Measurements from ENCODE around the gene ANKRD44. TPM values are rescaled to one million over a fixed set of nuclear protein-coding genes. Genes with fewer than 3 reads are reported as not detected.

ANKRD44 gene
- total RNA-seq, 1 donor from 2014 or later = 4.3 TPM

DNA sequence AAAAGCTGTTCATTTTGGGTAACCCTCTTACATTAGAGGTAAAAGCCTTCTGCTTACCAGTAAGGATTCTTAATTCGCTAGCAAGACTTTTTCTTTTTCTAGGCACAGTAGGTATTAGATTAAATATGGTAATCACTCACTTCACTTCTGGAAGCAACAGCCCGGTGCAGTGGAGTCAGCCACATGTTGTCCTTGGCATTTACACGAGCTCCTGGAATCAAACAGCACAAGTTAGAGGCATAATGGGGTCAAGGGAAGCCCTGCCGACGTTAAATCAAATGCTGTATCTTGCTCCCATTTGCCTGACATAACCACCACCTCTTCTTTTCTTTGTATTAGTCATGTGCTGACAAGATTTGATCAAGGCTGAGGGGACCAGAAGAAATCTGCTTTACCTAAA is 174.1 kb downstream of the ANKRD44 start:
- H3K36me3 ChIP-seq (ENCODE audit: control insufficient read depth, insufficient read depth, low read length) = no peaks in the 10 kb centered on the region
- TF ChIP-seq, protein P1, sequence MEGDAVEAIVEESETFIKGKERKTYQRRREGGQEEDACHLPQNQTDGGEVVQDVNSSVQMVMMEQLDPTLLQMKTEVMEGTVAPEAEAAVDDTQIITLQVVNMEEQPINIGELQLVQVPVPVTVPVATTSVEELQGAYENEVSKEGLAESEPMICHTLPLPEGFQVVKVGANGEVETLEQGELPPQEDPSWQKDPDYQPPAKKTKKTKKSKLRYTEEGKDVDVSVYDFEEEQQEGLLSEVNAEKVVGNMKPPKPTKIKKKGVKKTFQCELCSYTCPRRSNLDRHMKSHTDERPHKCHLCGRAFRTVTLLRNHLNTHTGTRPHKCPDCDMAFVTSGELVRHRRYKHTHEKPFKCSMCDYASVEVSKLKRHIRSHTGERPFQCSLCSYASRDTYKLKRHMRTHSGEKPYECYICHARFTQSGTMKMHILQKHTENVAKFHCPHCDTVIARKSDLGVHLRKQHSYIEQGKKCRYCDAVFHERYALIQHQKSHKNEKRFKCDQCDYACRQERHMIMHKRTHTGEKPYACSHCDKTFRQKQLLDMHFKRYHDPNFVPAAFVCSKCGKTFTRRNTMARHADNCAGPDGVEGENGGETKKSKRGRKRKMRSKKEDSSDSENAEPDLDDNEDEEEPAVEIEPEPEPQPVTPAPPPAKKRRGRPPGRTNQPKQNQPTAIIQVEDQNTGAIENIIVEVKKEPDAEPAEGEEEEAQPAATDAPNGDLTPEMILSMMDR (IDR thresholded peaks at IDR 0.05; ENCODE audit: insufficient read depth, low read length, poor library complexity, severe bottlenecking) = no peak
- no peak for DNase-seq (ENCODE audit: low read depth)
- H3K27me3 ChIP-seq (ENCODE audit: control insufficient read depth, insufficient read depth, low read length) = no peaks in the 10 kb centered on the region
- H3K4me3 ChIP-seq (ENCODE audit: low read depth, low read length) = no peak overlapping the region

DNA sequence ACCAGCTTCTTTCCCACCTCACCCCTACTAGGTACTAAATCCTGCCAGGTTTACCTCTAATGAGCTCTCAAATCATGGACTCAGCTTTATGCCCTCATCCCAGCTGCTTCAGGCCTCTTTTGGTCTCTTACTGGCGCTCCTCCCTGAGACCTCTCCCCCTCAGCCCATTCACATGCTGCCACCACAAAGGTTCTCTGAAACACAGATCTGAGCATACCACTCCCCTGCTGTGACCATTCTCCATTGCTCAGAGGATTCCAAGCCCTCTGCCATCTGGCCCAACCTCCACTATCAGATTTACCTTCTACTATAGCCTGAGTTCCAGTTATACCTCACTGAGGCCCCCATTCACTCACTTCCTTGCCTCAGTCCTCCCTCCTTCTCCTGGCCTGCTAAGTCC is 174.8 kb downstream of the ANKRD44 start:
- Histone ChIP-seq H3K27me3 (ENCODE audit: control insufficient read depth, insufficient read depth, low read length) (no peaks in the 10 kb centered on the region), H3K36me3 (ENCODE audit: control insufficient read depth, insufficient read depth, low read length) (no peaks in the 10 kb centered on the region), H3K4me3 (ENCODE audit: low read depth, low read length) (no peak overlapping the region)
- TF ChIP-seq, protein P1 (IDR thresholded peaks at IDR 0.05; ENCODE audit: insufficient read depth, low read length, poor library complexity, severe bottlenecking) = no peak
- no peak for DNase-seq (ENCODE audit: low read depth)

DNA sequence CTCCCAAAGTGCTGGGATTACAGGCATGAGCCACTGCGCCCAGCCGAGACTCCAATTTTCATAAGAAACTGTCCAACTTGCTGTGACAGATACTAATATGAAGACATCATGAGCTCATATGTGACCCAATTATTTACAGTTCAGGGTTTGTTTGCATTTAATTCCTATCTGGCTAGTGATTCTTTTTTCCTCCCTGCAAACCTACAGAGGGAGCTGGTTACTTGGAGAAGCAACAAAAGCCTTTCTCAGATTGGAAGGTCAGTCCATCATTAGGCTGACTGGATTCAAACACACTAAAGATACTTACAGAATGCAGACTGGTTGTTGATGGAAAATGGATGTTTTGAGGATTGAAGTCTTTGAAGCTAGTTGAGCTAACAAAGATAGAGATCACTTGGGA is 176.4 kb downstream of the ANKRD44 start:
- DNase-seq (ENCODE audit: low read depth) = no peak
- Histone ChIP-seq H3K27me3 (ENCODE audit: control insufficient read depth, insufficient read depth, low read length) (no peaks in the 10 kb centered on the region), H3K36me3 (ENCODE audit: control insufficient read depth, insufficient read depth, low read length) (no peaks in the 10 kb centered on the region), H3K4me3 (ENCODE audit: low read depth, low read length) (no peak overlapping the region)
- TF ChIP-seq, protein P1 (IDR thresholded peaks at IDR 0.05; ENCODE audit: insufficient read depth, low read length, poor library complexity, severe bottlenecking) = no peak

DNA sequence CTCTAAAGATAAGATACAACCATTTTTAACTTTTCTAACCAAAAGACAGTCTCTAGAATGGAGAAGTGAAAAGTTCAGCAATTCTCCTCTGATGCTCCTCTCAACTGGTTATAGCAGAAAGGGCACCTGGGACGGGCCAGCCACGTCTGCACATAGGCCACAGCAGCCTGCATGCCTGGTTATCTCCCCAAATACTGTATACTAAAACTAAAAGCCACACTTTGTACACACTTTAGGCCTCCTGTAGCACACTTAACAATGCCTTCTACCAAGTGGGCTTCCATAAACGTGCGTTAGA is 179.1 kb downstream of the ANKRD44 start:
- no peak overlapping the region for H3K4me3 ChIP-seq (ENCODE audit: low read depth, low read length)
- TF ChIP-seq, protein P1 (IDR thresholded peaks at IDR 0.05; ENCODE audit: insufficient read depth, low read length, poor library complexity, severe bottlenecking) = no peak
- H3K27me3 ChIP-seq (ENCODE audit: control insufficient read depth, insufficient read depth, low read length) = no peaks in the 10 kb centered on the region
- H3K36me3 ChIP-seq (ENCODE audit: control insufficient read depth, insufficient read depth, low read length) = no peaks in the 10 kb centered on the region
- no peak for DNase-seq (ENCODE audit: low read depth)

DNA sequence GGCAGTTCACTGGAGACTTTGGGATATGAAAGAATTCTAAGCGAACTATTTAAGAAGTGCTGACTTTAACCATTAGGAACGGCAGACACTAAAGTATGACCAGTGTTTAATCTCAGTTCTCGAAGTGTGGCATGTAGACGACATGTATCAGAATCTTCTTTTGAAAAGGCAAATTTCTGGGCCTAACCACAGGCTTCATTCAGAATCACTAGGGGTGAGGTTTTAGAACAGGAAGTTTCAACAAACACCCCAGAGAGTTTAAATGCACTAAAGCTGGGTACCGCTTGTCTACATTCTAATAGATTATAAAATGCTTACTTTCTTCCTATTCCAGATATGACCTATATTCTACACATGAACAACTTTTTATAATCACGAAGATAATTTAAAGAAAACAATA is 180.3 kb downstream of the ANKRD44 start:
- Histone ChIP-seq H3K27me3 (ENCODE audit: control insufficient read depth, insufficient read depth, low read length) (no peaks in the 10 kb centered on the region), H3K4me3 (ENCODE audit: low read depth, low read length) (no peak overlapping the region), H3K36me3 (ENCODE audit: control insufficient read depth, insufficient read depth, low read length) (no peaks in the 10 kb centered on the region)
- no peak for DNase-seq (ENCODE audit: low read depth)
- TF ChIP-seq, protein P1 (IDR thresholded peaks at IDR 0.05; ENCODE audit: insufficient read depth, low read length, poor library complexity, severe bottlenecking) = no peak

DNA sequence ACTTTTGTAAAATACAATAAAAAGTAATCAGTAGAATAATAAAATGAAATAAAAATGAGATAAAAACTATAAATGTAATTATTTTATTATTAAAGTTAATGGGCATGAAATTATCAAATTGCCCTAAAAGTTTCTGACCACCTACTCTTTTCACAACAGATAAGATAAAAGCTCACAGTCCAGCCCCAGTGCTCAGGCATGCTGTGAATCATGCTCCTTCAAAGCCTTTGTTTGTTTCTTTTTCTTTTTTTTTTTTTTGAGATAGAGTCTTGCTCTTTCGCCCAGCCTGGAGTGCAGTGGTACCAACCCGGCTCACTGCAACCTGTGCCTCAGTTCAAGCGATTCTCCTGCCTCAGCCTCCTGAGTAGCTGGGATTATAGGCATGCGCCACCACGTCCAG is 181.7 kb downstream of the ANKRD44 start:
- H3K36me3 ChIP-seq (ENCODE audit: control insufficient read depth, insufficient read depth, low read length) = no peaks in the 10 kb centered on the region
- no peak for DNase-seq (ENCODE audit: low read depth)
- H3K27me3 ChIP-seq (ENCODE audit: control insufficient read depth, insufficient read depth, low read length) = no peaks in the 10 kb centered on the region
- H3K4me3 ChIP-seq (ENCODE audit: low read depth, low read length) = no peak overlapping the region
- TF ChIP-seq, protein P1 (IDR thresholded peaks at IDR 0.05; ENCODE audit: insufficient read depth, low read length, poor library complexity, severe bottlenecking) = no peak

All from kidney epithelial cell (primary cell).